Neuronal stem cell (in vitro differentiated cells): Measurements from ENCODE around the gene VPS54.

ENCODE experiments used
- DNase-seq: peaks from one replicate; pipeline ENCODE4 v3.0.0-alpha.2; 2013; ENCODE audit warnings: low spot score
- H2AFZ ChIP-seq: one replicate; pipeline ENCODE4 v1.6.1; 2013; ENCODE audit warnings: mild to moderate bottlenecking, low read length, inconsistent platforms
- H2AK5ac ChIP-seq: 2 replicates; pipeline ENCODE4 v1.6.1; 2013; ENCODE audit warnings: low read depth, mild to moderate bottlenecking, inconsistent platforms, low read length, moderate library complexity, mixed read lengths
- H2BK120ac ChIP-seq: 2 replicates; pipeline ENCODE4 v1.6.1; 2013; ENCODE audit warnings: low read depth, mild to moderate bottlenecking, inconsistent platforms, low read length, moderate library complexity, mixed read lengths
- H2BK12ac ChIP-seq: one replicate; pipeline ENCODE4 v1.6.1; 2013; ENCODE audit warnings: low read length, inconsistent platforms
- H2BK15ac ChIP-seq: 2 replicates; pipeline ENCODE4 v1.6.1; 2013; ENCODE audit warnings: mild to moderate bottlenecking, low read length, inconsistent platforms, mixed read lengths
- H2BK5ac ChIP-seq: one replicate; pipeline ENCODE4 v1.6.1; 2013; ENCODE audit warnings: inconsistent platforms, mild to moderate bottlenecking, low read length, moderate library complexity
- H3K14ac ChIP-seq: one replicate; pipeline ENCODE4 v1.6.1; 2013; ENCODE audit warnings: low read length, inconsistent platforms
- H3K18ac ChIP-seq: 2 replicates; pipeline ENCODE4 v1.6.1; 2013; ENCODE audit warnings: low read length, inconsistent platforms
- H3K23ac ChIP-seq: 2 replicates; pipeline ENCODE4 v1.6.1; 2013; ENCODE audit warnings: low read depth, mild to moderate bottlenecking, mixed read lengths, low read length, inconsistent platforms; ENCODE audit not compliant: poor library complexity
- H3K27ac ChIP-seq: replicated peaks from 3 replicates; pipeline ENCODE4 v1.5.1; 2013; ENCODE audit warnings: low read length, inconsistent platforms
- H3K27me3 ChIP-seq, 3 experiments: 2 replicates each; pipeline ENCODE4 v1.6.1; 2013; ENCODE audit warnings: low read length in 3 of 3, mild to moderate bottlenecking in 2 of 3, inconsistent platforms in 1 of 3, low read depth in 1 of 3, mixed read lengths in 1 of 3, moderate library complexity in 1 of 3; ENCODE audit not compliant: control insufficient read depth in 3 of 3, insufficient read depth in 3 of 3
- H3K36me3 ChIP-seq, 2 donors: replicated peaks in 1 of 2; 2 replicates each; pipeline ENCODE4 v1.6.1; 2013; ENCODE audit warnings: low read length in 2 of 2; ENCODE audit not compliant: control insufficient read depth in 2 of 2, insufficient read depth in 2 of 2
- H3K4ac ChIP-seq: 2 replicates; pipeline ENCODE4 v1.6.1; 2013; ENCODE audit warnings: inconsistent platforms, mild to moderate bottlenecking, low read length, moderate library complexity
- H3K4me1 ChIP-seq, 2 donors: 1 replicate in 1 of 2; 2 replicates in 1 of 2; pipeline ENCODE4 v1.6.1; 2013; ENCODE audit warnings: low read length in 2 of 2, low read depth in 1 of 2; ENCODE audit not compliant: control insufficient read depth in 2 of 2, insufficient read depth in 1 of 2
- H3K4me2 ChIP-seq: one replicate; pipeline ENCODE4 v1.6.1; 2013; ENCODE audit warnings: mild to moderate bottlenecking, low read length, inconsistent platforms; ENCODE audit not compliant: insufficient read depth, poor library complexity, severe bottlenecking
- H3K4me3 ChIP-seq, 2 donors: 2 replicates each; pipeline ENCODE4 v1.5.1; 2013; ENCODE audit warnings: low read length in 2 of 2, mild to moderate bottlenecking in 2 of 2, inconsistent platforms in 1 of 2, moderate library complexity in 1 of 2
- H3K79me1 ChIP-seq: one replicate; pipeline ENCODE4 v1.6.1; 2013; ENCODE audit warnings: low read depth, mild to moderate bottlenecking, inconsistent platforms, low read length, moderate library complexity
- H3K9ac ChIP-seq: one replicate; pipeline ENCODE4 v1.6.1; 2013; ENCODE audit warnings: mild to moderate bottlenecking, low read depth, low read length, inconsistent platforms; ENCODE audit not compliant: poor library complexity
- H3K9me3 ChIP-seq, 2 donors: replicated peaks in 1 of 2; 2 replicates each; pipeline versions ENCODE3 to v1.6.1; 2013; ENCODE audit warnings: low read length in 2 of 2, mild to moderate bottlenecking in 2 of 2, inconsistent platforms in 1 of 2, low read depth in 1 of 2, mixed read lengths in 1 of 2, moderate library complexity in 1 of 2; ENCODE audit not compliant: control insufficient read depth in 2 of 2, insufficient read depth in 1 of 2
- H4K8ac ChIP-seq: one replicate; pipeline ENCODE4 v1.6.1; 2013; ENCODE audit warnings: low read depth, mild to moderate bottlenecking, inconsistent platforms, low read length, moderate library complexity
- H4K91ac ChIP-seq: one replicate; pipeline ENCODE4 v1.6.1; 2013; ENCODE audit warnings: low read length, low read depth, mild to moderate bottlenecking, inconsistent platforms; ENCODE audit not compliant: poor library complexity
- WGBS, 2 donors: extraction: QIAGEN DNeasy Blood & Tissue Kit; methylation state at CpG; one replicate each; pipeline ENCODE4 v1.1.7; 2013; ENCODE audit warnings: missing lambda C conversion rate in 2 of 2, mixed read lengths in 1 of 2; ENCODE audit not compliant: insufficient read length in 2 of 2, insufficient replicate concordance in 1 of 2; ENCODE audit errors: extremely low coverage in 2 of 2; 5-methylcytosine and 5-hydroxymethylcytosine counted together

VPS54 gene

DNA sequence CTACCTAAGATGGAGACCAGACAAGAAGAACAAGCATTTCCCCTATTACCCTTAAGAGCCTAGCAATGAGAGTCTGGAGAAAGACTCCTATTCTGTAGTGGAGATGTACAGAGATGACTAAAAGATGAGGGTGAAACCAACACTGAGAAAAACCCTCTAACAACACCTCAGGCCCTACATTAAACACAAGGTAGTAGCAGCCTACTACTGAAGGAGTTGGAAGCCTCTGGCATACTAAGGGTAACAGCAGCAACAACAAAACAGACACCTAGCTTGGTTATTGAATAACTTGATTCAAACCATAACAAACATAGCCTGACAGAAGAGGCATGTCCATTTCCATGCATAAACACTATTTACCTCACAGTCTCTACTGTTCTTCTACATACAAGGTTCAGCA lies 117.1 kb downstream of the VPS54 start:
- no peak overlapping the region for H3K14ac ChIP-seq
- H2BK120ac ChIP-seq = no peak overlapping the region
- H2BK12ac ChIP-seq = no peak overlapping the region
- no peak overlapping the region for H2AK5ac ChIP-seq
- H3K9me3 ChIP-seq = peaks cover 4 to 44% of the 10 kb centered on the region in 2 donors
- no peak overlapping the region for H4K8ac ChIP-seq
- H3K9ac ChIP-seq = no peak overlapping the region
- H3K18ac ChIP-seq = no peak overlapping the region
- peaks cover 4 to 67% of the 10 kb centered on the region in 2 donors for H3K36me3 ChIP-seq
- H3K79me1 ChIP-seq = no peaks in the 10 kb centered on the region
- no peaks in the 10 kb centered on the region for H3K27me3 ChIP-seq
- no peak overlapping the region for H4K91ac ChIP-seq
- no peak overlapping the region for H3K27ac ChIP-seq
- no peaks in the 10 kb centered on the region for H3K4me1 ChIP-seq
- H3K4me3 ChIP-seq = no peak overlapping the region
- H3K4ac ChIP-seq = no peak overlapping the region
- H3K23ac ChIP-seq = no peak overlapping the region
- H2BK15ac ChIP-seq = no peak overlapping the region
- no peak overlapping the region for H2AFZ ChIP-seq
- H3K4me2 ChIP-seq = no peak overlapping the region
- DNase-seq = no peak
- H2BK5ac ChIP-seq = no peak overlapping the region

DNA sequence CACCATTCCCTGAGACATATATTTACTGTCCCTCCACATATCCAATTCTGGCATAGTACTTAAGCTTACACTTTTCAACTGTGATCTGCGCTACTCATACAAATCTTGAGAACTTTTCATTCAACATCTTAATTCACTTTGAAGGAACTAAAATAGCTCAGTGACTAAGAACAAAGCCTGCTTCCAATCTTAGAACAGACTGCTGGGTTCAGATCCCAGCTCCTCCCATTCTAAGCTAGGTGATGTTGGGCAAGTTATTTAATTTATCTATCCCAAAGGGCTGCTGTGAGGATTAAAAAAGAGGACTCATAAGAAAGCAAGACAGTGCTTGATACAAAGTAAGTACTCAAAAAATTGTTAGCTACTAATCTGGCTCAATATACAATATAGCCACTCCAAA lies 119.6 kb downstream of the VPS54 start:
- no peak overlapping the region for H4K91ac ChIP-seq
- WGBS, 2 donors = no CpG with 5 or more reads among the region's 1 CpG
- H4K8ac ChIP-seq = no peak overlapping the region

DNA sequence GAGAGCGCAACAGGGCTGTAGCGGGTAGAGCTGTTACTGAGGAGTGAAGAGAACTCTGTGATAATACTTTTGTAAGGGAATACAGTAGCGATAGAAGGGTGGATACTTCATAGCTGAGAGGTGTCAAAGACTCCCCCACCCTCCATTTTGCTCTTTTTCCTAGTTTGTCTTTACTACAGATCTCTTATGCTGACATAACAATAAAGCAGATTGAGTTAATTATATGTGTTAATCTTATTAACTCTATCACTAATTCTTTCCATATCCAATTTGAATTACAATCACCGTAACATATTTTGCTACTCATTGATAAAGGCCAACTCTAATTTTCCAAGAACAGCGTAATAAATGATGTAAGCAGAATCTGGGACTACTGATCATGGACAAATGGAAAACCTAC lies 120.4 kb downstream of the VPS54 start:
- Histone ChIP-seq H3K9me3 (peaks cover 4 to 26% of the 10 kb centered on the region in 2 donors), H3K14ac (no peak overlapping the region), H3K4me2 (no peak overlapping the region), H2BK5ac (no peak overlapping the region), H2BK120ac (no peak overlapping the region), H3K9ac (no peak overlapping the region), H3K36me3 (peaks cover 4 to 81% of the 10 kb centered on the region in 2 donors), H2AFZ (no peak overlapping the region), H3K79me1 (no peaks in the 10 kb centered on the region), H3K4me3 (no peak overlapping the region), H2AK5ac (no peak overlapping the region), H3K18ac (no peak overlapping the region), H4K8ac (no peak overlapping the region), H4K91ac (no peak overlapping the region), H3K4ac (no peak overlapping the region), H3K23ac (no peak overlapping the region), H3K4me1 (no peaks in the 10 kb centered on the region), H3K27ac (no peak overlapping the region), H2BK12ac (no peak overlapping the region), H3K27me3 (no peaks in the 10 kb centered on the region), H2BK15ac (no peak overlapping the region)
- no peak for DNase-seq
- WGBS, 2 donors = no CpG with 5 or more reads among the region's 5 CpGs

More for the DNA sequence above, 119.6 kb downstream of the VPS54 start:
- H3K9me3 ChIP-seq = peaks cover 4 to 30% of the 10 kb centered on the region in 2 donors
- H2BK15ac ChIP-seq = no peak overlapping the region
- no peak for DNase-seq
- no peak overlapping the region for H2BK120ac ChIP-seq
- no peak overlapping the region for H3K27ac ChIP-seq
- no peak overlapping the region for H3K4me2 ChIP-seq
- H3K4ac ChIP-seq = no peak overlapping the region
- no peaks in the 10 kb centered on the region for H3K79me1 ChIP-seq
- no peak overlapping the region for H2AFZ ChIP-seq
- no peaks in the 10 kb centered on the region for H3K4me1 ChIP-seq
- H2AK5ac ChIP-seq = no peak overlapping the region
- no peak overlapping the region for H3K14ac ChIP-seq
- peaks cover 4 to 76% of the 10 kb centered on the region in 2 donors for H3K36me3 ChIP-seq
- H3K4me3 ChIP-seq = no peak overlapping the region
- H2BK12ac ChIP-seq = no peak overlapping the region
- H3K18ac ChIP-seq = no peak overlapping the region
- H2BK5ac ChIP-seq = no peak overlapping the region
- no peaks in the 10 kb centered on the region for H3K27me3 ChIP-seq
- H3K9ac ChIP-seq = no peak overlapping the region
- H3K23ac ChIP-seq = no peak overlapping the region

DNA sequence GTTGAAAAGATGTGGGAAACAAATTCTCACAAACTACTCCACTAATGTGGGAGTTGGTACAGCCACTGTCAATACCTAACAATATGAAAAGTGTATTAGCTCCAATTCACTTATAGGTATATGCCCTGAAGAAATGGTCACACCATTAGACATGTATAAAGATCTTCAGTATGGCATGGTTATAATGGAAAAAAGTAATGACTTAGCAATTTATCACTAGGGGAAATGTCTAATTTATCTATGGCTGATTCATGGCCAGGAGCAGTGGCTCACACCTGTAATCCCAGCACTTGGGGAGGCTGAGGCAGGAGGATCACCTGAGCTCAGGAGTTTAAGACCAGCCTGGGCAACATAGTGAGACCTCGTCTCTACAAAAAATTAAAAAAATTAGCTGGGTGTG lies 125.1 kb downstream of the VPS54 start:
- H3K36me3 ChIP-seq = peaks cover 4 to 96% of the 10 kb centered on the region in 2 donors

More for the DNA sequence above, 125.1 kb downstream of the VPS54 start:
- no peak overlapping the region for H2AK5ac ChIP-seq
- no peaks in the 10 kb centered on the region for H3K79me1 ChIP-seq
- no peaks in the 10 kb centered on the region for H3K9me3 ChIP-seq
- H2AFZ ChIP-seq = no peak overlapping the region
- H3K14ac ChIP-seq = no peak overlapping the region
- no CpG with 5 or more reads among the region's 1 CpG for WGBS, 2 donors
- no peak overlapping the region for H3K27ac ChIP-seq
- H2BK5ac ChIP-seq = no peak overlapping the region
- H3K9ac ChIP-seq = no peak overlapping the region
- no peak overlapping the region for H3K23ac ChIP-seq
- H3K4me3 ChIP-seq = no peak overlapping the region
- DNase-seq = no peak
- no peak overlapping the region for H4K91ac ChIP-seq
- H3K27me3 ChIP-seq = no peaks in the 10 kb centered on the region
- no peak overlapping the region for H4K8ac ChIP-seq
- no peak overlapping the region for H2BK15ac ChIP-seq
- H3K4me2 ChIP-seq = no peak overlapping the region
- H3K4ac ChIP-seq = no peak overlapping the region
- H3K18ac ChIP-seq = no peak overlapping the region
- H2BK120ac ChIP-seq = no peak overlapping the region
- H3K4me1 ChIP-seq = no peaks in the 10 kb centered on the region
- no peak overlapping the region for H2BK12ac ChIP-seq
